A673 (cell line): ENCODE measurements around the gene MAP3K21.

Experiments
- EZH2 ChIP-seq: fragments of 200-600 bp; sonication (generic); IDR thresholded peaks from 2 replicates; pipeline ENCODE4 v1.6.1; 2017; ENCODE audit warnings: borderline replicate concordance, low read depth, mild to moderate bottlenecking, mixed read lengths, antibody characterized with exemption, low read length; ENCODE audit not compliant: poor library complexity, severe bottlenecking
- TF ChIP-seq, protein P1 (sequence below): fragments of 300-800, 200-600 bp; sonication (generic); conservative IDR thresholded peaks from 2 replicates; pipeline ENCODE4 v1.5.1; 2017; ENCODE audit warnings: low read depth, mild to moderate bottlenecking, antibody characterized with exemption, low read length, moderate library complexity, mixed read lengths

DNA sequence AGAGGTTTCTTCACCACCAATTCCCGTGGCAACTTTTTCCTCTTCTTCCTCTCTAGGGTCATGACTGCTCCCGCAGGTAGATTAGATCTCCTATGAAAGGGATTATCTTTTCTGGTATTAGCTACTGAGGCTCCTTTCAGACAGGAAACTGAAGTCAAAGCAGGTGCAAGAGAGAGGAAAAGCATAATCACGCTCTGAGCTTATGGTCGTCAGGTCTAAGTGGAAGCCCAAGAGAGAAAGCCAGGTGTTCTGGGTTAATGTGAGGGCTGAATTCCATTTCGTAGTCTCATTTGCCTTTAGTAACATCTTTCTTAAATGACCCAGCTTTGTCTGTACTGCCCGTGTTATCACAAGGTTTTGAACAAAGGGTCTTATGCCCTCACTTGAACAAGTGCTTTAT, 8.3 kb upstream of the MAP3K21 start:
- TF ChIP-seq, protein P1, sequence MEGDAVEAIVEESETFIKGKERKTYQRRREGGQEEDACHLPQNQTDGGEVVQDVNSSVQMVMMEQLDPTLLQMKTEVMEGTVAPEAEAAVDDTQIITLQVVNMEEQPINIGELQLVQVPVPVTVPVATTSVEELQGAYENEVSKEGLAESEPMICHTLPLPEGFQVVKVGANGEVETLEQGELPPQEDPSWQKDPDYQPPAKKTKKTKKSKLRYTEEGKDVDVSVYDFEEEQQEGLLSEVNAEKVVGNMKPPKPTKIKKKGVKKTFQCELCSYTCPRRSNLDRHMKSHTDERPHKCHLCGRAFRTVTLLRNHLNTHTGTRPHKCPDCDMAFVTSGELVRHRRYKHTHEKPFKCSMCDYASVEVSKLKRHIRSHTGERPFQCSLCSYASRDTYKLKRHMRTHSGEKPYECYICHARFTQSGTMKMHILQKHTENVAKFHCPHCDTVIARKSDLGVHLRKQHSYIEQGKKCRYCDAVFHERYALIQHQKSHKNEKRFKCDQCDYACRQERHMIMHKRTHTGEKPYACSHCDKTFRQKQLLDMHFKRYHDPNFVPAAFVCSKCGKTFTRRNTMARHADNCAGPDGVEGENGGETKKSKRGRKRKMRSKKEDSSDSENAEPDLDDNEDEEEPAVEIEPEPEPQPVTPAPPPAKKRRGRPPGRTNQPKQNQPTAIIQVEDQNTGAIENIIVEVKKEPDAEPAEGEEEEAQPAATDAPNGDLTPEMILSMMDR: no peak
- no peak for TF ChIP-seq EZH2
